Motor neuron (in vitro differentiated cells): Measurements from ENCODE around the gene SORCS1. TPM values are rescaled to one million over a fixed set of nuclear protein-coding genes. Genes with fewer than 3 reads are reported as not detected.

Experiments
- ATAC-seq, 8 experiments: fragments of 200-7000 bp; cut with Tn5 transposase; replicated peaks in 6 of 8; 2 replicates each; pipeline ENCODE4 v1.8.0; 2021; ENCODE audit warnings: mild to moderate bottlenecking in 8 of 8, moderate library complexity in 8 of 8
- H3K27ac ChIP-seq, 2 donors: fragments of 250-450 bp; sonication (Bioruptor Pico); 2 replicates each; pipeline ENCODE4 v1.9.0; 2021; ENCODE audit warnings: antibody characterized with exemption in 2 of 2, mild to moderate bottlenecking in 2 of 2, moderate library complexity in 1 of 2
- H3K4me1 ChIP-seq, 2 donors: fragments of 250-450 bp; sonication (Bioruptor Pico); replicated peaks in 1 of 2; 2 replicates each; pipeline ENCODE4 v1.6.1; 2021; ENCODE audit warnings: antibody characterized with exemption in 2 of 2, mild to moderate bottlenecking in 2 of 2, moderate library complexity in 1 of 2
- H3K4me3 ChIP-seq, 5 donors: fragments of 250-450 bp; sonication (Bioruptor Pico); 2 replicates each; pipeline ENCODE4 v1.9.0; 2021; ENCODE audit warnings: antibody characterized with exemption in 5 of 5, mild to moderate bottlenecking in 5 of 5, moderate library complexity in 4 of 5
- WGBS, 10 experiments: fragments of 450-650 bp; shearing (Covaris generic); methylation state at CpG; one replicate each; pipeline ENCODE4 v1.0.0; 2022; 5-methylcytosine and 5-hydroxymethylcytosine counted together
- in situ Hi-C, 9 experiments: fragments of 400-800 bp; cut with MboI; loops; one replicate each; pipeline ENCODE4 v1.15.0; 2021; ENCODE audit warnings: low sequenced_read_pairs in 9 of 9, low pct_unique_long_range_greater_than_20kb in 2 of 9; ENCODE audit not compliant: unreplicated experiment in 9 of 9
- total RNA-seq, 8 experiments: library from RNA; unstranded; fragments of 300-600 nt; gene quantifications; 2 replicates each; pipeline versions ENCODE4 v1.2.3 to v1.2.4, GENCODE V29; 2022

SORCS1 gene
- total RNA-seq, 8 experiments from 2014 or later, result 0.27 to 17.0 (median 11.0) TPM

DNA sequence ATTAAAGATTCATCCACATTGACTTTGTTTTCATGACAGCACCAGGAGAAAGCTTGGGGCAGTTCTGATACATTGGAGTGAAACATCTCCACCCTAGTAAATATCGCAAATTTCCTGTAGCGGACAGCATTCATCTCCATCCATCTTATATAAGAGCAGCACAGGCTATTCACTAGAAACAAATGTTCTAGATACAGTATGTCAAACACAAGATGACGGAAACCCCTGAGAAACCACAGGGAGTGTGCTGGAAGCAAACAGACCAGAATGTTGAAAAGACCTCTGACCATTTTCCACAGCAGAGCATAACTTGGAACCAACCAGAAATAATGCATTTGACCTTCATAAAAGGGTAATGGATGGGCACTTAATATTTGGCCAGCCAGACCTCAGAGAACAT is 343.9 kb downstream of the SORCS1 start:
- peaks cover 6 to 13% of the 10 kb centered on the region in 2 donors for H3K4me1 ChIP-seq
- peak in 1 of 8 experiments; percentile 11 for ATAC-seq
- 46 to 100% (median 74%) methylated on average over 1 to 3 of the region's 3 CpGs for WGBS, 10 experiments
- in situ Hi-C loops, result no loop called here
- no peak overlapping the region for H3K27ac ChIP-seq
- H3K4me3 ChIP-seq, result no peak overlapping the region

GRCh38 chr10:106819490-106819889 is 345.0 kb downstream of the SORCS1 start:
- in situ Hi-C loops, result no loop called here
- 0 to 100% (median 83%) methylated on average over 1 to 4 of the region's 4 CpGs; no CpG with 5 or more reads in 1 of the 10 experiments for WGBS, 10 experiments

GRCh38 chr10:106816318-106817085 is 348.0 kb downstream of the SORCS1 start:
- no peak overlapping the region for H3K4me3 ChIP-seq
- no peak for ATAC-seq
- H3K4me1 ChIP-seq, result peaks cover 4 to 11% of the 10 kb centered on the region in 2 donors
- in situ Hi-C loops, result no loop called here
- no peak overlapping the region for H3K27ac ChIP-seq
- WGBS, 10 experiments, result 2 to 80% (median 43%) methylated on average over 2 to 7 of the region's 7 CpGs; no CpG with 5 or more reads in 1 of the 10 experiments

More at GRCh38 chr10:106819490-106819889, 345.0 kb downstream of the SORCS1 start:
- H3K27ac ChIP-seq, result no peak overlapping the region
- H3K4me3 ChIP-seq, result no peak overlapping the region
- peaks cover 4 to 11% of the 10 kb centered on the region in 2 donors for H3K4me1 ChIP-seq
- ATAC-seq, result no peak

GRCh38 chr10:106815427-106816043 is 349.0 kb downstream of the SORCS1 start:
- ATAC-seq, result no peak
- in situ Hi-C loops, result no loop called here
- no peak overlapping the region for H3K4me3 ChIP-seq
- peaks cover 4 to 8% of the 10 kb centered on the region in 2 donors for H3K4me1 ChIP-seq
- no peak overlapping the region for H3K27ac ChIP-seq
- WGBS, 10 experiments, result 10 to 88% (median 73%) methylated on average over 1 to 3 of the region's 3 CpGs; no CpG with 5 or more reads in 1 of the 10 experiments

DNA sequence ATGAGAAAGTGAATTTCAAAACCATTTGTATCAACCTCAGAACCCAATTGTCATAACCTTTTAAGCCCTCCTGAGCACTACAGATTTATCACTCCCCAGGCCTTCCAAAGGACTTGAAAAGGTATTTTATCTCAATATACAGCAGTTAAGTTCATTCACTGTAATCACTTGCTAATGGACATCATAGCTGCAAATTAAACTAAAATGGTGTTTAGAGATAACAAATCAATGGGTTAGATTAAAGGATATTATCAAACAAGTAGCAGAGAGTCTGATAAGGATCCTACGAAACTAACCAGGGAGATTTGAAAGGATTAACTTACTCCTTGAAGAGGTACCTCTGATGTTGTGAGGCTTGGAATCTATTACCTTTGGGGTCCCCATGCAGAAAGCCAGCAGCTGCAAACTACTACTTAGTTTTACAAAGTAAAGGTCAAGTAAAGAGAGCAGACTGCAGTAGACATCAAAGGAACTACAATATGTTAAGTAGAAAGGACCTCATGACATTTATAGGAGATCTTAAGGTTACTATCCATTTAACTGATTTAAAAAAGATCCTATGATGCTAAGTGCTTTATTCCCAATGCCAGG is 359.4 kb downstream of the SORCS1 start:
- Histone ChIP-seq H3K4me1 (no peaks in the 10 kb centered on the region), H3K27ac (no peak overlapping the region), H3K4me3 (no peak overlapping the region)
- WGBS, 10 experiments, result 0 to 60% (median 50%) methylated on average over 1 of the region's 1 CpG; no CpG with 5 or more reads in 5 of the 10 experiments
- no peak for ATAC-seq
- in situ Hi-C loops, result no loop called here

DNA sequence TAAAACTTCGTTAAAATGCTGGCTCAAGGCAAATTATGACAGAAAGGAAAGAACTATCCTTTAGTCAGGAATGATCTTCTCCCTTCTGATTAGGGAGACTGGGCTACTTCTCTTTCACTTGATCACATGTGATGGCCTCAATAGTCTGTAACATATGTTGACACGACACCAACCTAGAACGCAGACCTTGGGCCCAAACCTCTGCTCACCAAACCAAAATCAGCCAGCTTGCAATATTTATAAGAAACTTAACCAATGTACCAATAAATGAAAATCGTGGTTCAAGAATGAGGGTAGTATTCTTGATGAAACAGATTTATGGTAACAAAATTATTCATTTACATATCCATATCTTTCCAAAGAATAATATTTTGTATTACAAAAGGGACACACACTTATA is 361.6 kb downstream of the SORCS1 start:
- H3K4me1 ChIP-seq, result no peaks in the 10 kb centered on the region
- 17 to 95% (median 88%) methylated on average over 1 to 4 of the region's 4 CpGs; no CpG with 5 or more reads in 1 of the 10 experiments for whole genome bisulfite sequencing, 10 experiments
- in situ Hi-C loops, result no loop called here
- H3K27ac ChIP-seq, result no peak overlapping the region
- no peak for ATAC-seq
- H3K4me3 ChIP-seq, result no peak overlapping the region

- no peak overlapping the region for H3K27ac ChIP-seq
- 0 to 100% (median 29%) methylated on average over 1 of the region's 1 CpG; no CpG with 5 or more reads in 6 of the 10 experiments for WGBS, 10 experiments
- H3K4me1 ChIP-seq, result no peaks in the 10 kb centered on the region
- in situ Hi-C loops, result no loop called here
- no peak for ATAC-seq
- H3K4me3 ChIP-seq, result no peak overlapping the region
Observed at GRCh38 chr10:106799776-106800175, 364.7 kb downstream of the SORCS1 start.

GRCh38 chr10:106795619-106796018 is 368.9 kb downstream of the SORCS1 start:
- peaks cover 0 to 6% of the 10 kb centered on the region in 2 donors for H3K4me1 ChIP-seq
- H3K4me3 ChIP-seq, result no peak overlapping the region
- no peak overlapping the region for H3K27ac ChIP-seq
- WGBS, 10 experiments, result 0 to 83% (median 24%) methylated on average over 1 to 4 of the region's 4 CpGs; no CpG with 5 or more reads in 1 of the 10 experiments
- in situ Hi-C loops, result no loop called here
- ATAC-seq, result peak in 5 of 8 experiments; percentile 40 to 93 (median 45)

- H3K4me3 ChIP-seq, result no peak overlapping the region
- H3K27ac ChIP-seq, result no peak overlapping the region
- H3K4me1 ChIP-seq, result peaks cover 0 to 6% of the 10 kb centered on the region in 2 donors
- ATAC-seq, result peak in 1 of 8 experiments; percentile 64
- 0 to 100% (median 40%) methylated on average over 1 of the region's 1 CpG; no CpG with 5 or more reads in 1 of the 10 experiments for WGBS, 10 experiments
- in situ Hi-C loops, result no loop called here
Observed at GRCh38 chr10:106793617-106794016, 370.9 kb downstream of the SORCS1 start.

DNA sequence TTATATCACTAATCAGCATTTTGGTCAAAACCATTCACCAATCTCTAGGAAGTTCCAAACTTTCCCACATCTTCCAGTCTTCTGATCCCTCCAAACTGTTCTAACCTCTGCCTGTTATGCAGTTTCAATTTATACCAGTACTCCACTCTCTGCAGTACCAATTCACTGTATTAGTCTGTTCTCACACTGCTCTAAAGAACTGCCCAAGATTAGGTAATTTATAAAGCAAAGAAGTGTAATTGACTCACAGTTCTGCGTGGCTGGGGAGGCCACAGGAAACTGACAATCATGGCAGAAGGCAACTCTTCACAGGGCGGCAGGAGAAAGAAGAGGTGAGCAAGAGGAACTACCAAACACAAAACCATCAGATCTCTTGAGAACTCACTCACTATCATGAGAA is 374.9 kb downstream of the SORCS1 start:
- 39 to 100% (median 100%) methylated on average over 1 to 2 of the region's 2 CpGs; no CpG with 5 or more reads in 4 of the 10 experiments for WGBS, 10 experiments
- no peak for ATAC-seq
- Histone ChIP-seq H3K4me3 (no peak overlapping the region), H3K4me1 (peaks cover 9 to 13% of the 10 kb centered on the region in 2 donors), H3K27ac (no peak overlapping the region)
- in situ Hi-C loops, result no loop called here

- peaks cover 9 to 13% of the 10 kb centered on the region in 2 donors for H3K4me1 ChIP-seq
- in situ Hi-C loops, result no loop called here
- peak in 1 of 8 experiments; percentile 68 for ATAC-seq
- WGBS, 10 experiments, result 12 to 100% (median 100%) methylated on average over 1 to 3 of the region's 3 CpGs; no CpG with 5 or more reads in 5 of the 10 experiments
- H3K4me3 ChIP-seq, result no peak overlapping the region
- H3K27ac ChIP-seq, result no peak overlapping the region
Observed at GRCh38 chr10:106788982-106789381, 375.5 kb downstream of the SORCS1 start.

- 0 to 60% (median 36%) methylated on average over 1 to 3 of the region's 3 CpGs; no CpG with 5 or more reads in 2 of the 10 experiments for WGBS, 10 experiments
- H3K4me1 ChIP-seq, result peaks cover 7 to 9% of the 10 kb centered on the region in 2 donors
- in situ Hi-C loops, result no loop called here
- no peak overlapping the region for H3K4me3 ChIP-seq
- H3K27ac ChIP-seq, result no peak overlapping the region
- ATAC-seq, result peak in 4 of 8 experiments; percentile 40 to 60 (median 48)
Observed at GRCh38 chr10:106785528-106785927, 379.0 kb downstream of the SORCS1 start.

DNA sequence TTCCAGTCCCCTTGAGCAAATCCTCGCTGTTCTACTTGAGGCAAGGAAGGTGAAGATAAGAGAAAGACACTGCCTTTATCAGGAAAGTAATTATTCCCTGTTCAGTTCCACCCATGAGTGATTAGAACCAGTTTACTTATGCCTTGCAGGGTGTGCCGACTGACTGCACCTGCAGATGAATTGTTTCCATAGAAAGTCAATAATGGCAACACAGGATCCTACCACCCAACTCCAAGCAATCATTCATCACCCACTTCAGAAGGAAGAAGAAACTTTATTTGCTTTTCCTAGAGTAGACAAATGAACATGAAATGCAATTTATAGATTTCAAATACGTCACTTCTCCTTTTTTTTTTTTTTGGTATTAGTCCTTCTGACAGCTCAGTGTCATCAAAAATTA is 383.9 kb downstream of the SORCS1 start:
- ATAC-seq, result peak in 1 of 8 experiments; percentile 24
- WGBS, 10 experiments, result 0 to 84% (median 62%) methylated on average over 1 to 3 of the region's 3 CpGs
- Histone ChIP-seq H3K4me3 (no peak overlapping the region), H3K27ac (no peak overlapping the region), H3K4me1 (peaks cover 6 to 20% of the 10 kb centered on the region in 2 donors)
- in situ Hi-C loops, result no loop called here
